Adipocyte (in vitro differentiated cells): ENCODE results near the gene DNAJC1.

ENCODE experiments used
- DNase-seq: peaks from one replicate; pipeline ENCODE4 v3.0.0-alpha.2; 2015; ENCODE audit warnings: low read depth
- H3K27me3 ChIP-seq: replicated peaks from 2 replicates; pipeline ENCODE4 v1.7.0; 2013; ENCODE audit warnings: mild to moderate bottlenecking, low read length, moderate library complexity; ENCODE audit not compliant: control insufficient read depth, insufficient read depth
- H3K36me3 ChIP-seq: 2 replicates; pipeline ENCODE4 v1.7.0; 2013; ENCODE audit warnings: low read length, mild to moderate bottlenecking, moderate library complexity; ENCODE audit not compliant: control insufficient read depth, insufficient read depth, severe bottlenecking
- H3K4me1 ChIP-seq: 2 replicates; pipeline ENCODE4 v1.7.0; 2013; ENCODE audit warnings: mild to moderate bottlenecking, low read length, moderate library complexity; ENCODE audit not compliant: control insufficient read depth, insufficient read depth
- H3K4me3 ChIP-seq: 2 replicates; pipeline ENCODE4 v1.7.0; 2013; ENCODE audit warnings: mild to moderate bottlenecking, low read length, moderate library complexity
- H3K9ac ChIP-seq: 2 replicates; pipeline ENCODE4 v1.7.0; 2013; ENCODE audit warnings: mild to moderate bottlenecking, low read length, moderate library complexity
- H3K9me3 ChIP-seq: 2 replicates; pipeline ENCODE4 v1.7.0; 2013; ENCODE audit warnings: mild to moderate bottlenecking, low read length, moderate library complexity; ENCODE audit not compliant: control insufficient read depth

The DNAJC1 gene

GRCh38 chr10:21797984-21798765 is 205.4 kb downstream of the DNAJC1 start:
- Histone ChIP-seq H3K27me3 (no peaks in the 10 kb centered on the region), H3K9ac (no peak overlapping the region), H3K4me1 (no peaks in the 10 kb centered on the region), H3K9me3 (no peaks in the 10 kb centered on the region), H3K4me3 (no peak overlapping the region), H3K36me3 (peaks cover 7% of the 10 kb centered on the region)
- DNase-seq = no peak

- no peaks in the 10 kb centered on the region for H3K27me3 ChIP-seq
- H3K9ac ChIP-seq = no peak overlapping the region
- no peaks in the 10 kb centered on the region for H3K9me3 ChIP-seq
- H3K4me3 ChIP-seq = no peak overlapping the region
- no peaks in the 10 kb centered on the region for H3K4me1 ChIP-seq
- H3K36me3 ChIP-seq = peaks cover 7% of the 10 kb centered on the region
- DNase-seq = no peak
These were observed 206.0 kb downstream of the DNAJC1 start for GRCh38 chr10:21797533-21797932.

- Histone ChIP-seq H3K36me3 (no peaks in the 10 kb centered on the region), H3K27me3 (no peaks in the 10 kb centered on the region), H3K9me3 (no peaks in the 10 kb centered on the region), H3K9ac (no peak overlapping the region), H3K4me1 (no peaks in the 10 kb centered on the region), H3K4me3 (no peak overlapping the region)
- DNase-seq = no peak
These were observed 212.3 kb downstream of the DNAJC1 start for GRCh38 chr10:21791276-21791675.

- Histone ChIP-seq H3K4me3 (no peak overlapping the region), H3K9ac (no peak overlapping the region), H3K27me3 (no peaks in the 10 kb centered on the region), H3K36me3 (no peaks in the 10 kb centered on the region), H3K9me3 (no peaks in the 10 kb centered on the region), H3K4me1 (no peaks in the 10 kb centered on the region)
- no peak for DNase-seq
These were observed 226.6 kb downstream of the DNAJC1 start for GRCh38 chr10:21776883-21777282.

- H3K36me3 ChIP-seq = no peaks in the 10 kb centered on the region
- no peak overlapping the region for H3K9ac ChIP-seq
- H3K27me3 ChIP-seq = no peaks in the 10 kb centered on the region
- H3K9me3 ChIP-seq = no peaks in the 10 kb centered on the region
- DNase-seq = no peak
- H3K4me1 ChIP-seq = no peaks in the 10 kb centered on the region
- H3K4me3 ChIP-seq = no peak overlapping the region
These were observed 232.3 kb downstream of the DNAJC1 start for GRCh38 chr10:21771219-21771618.

- Histone ChIP-seq H3K9me3 (no peaks in the 10 kb centered on the region), H3K27me3 (no peaks in the 10 kb centered on the region), H3K9ac (no peak overlapping the region), H3K4me3 (no peak overlapping the region), H3K4me1 (no peaks in the 10 kb centered on the region), H3K36me3 (no peaks in the 10 kb centered on the region)
- DNase-seq = no peak
These were observed 234.5 kb downstream of the DNAJC1 start for GRCh38 chr10:21769041-21769440.

GRCh38 chr10:21764466-21765189 is 238.9 kb downstream of the DNAJC1 start:
- Histone ChIP-seq H3K27me3 (no peaks in the 10 kb centered on the region), H3K4me1 (no peaks in the 10 kb centered on the region), H3K4me3 (no peak overlapping the region), H3K9me3 (no peaks in the 10 kb centered on the region), H3K36me3 (no peaks in the 10 kb centered on the region), H3K9ac (no peak overlapping the region)
- no peak for DNase-seq

GRCh38 chr10:21760332-21760731 is 243.2 kb downstream of the DNAJC1 start:
- Histone ChIP-seq H3K4me1 (no peaks in the 10 kb centered on the region), H3K9me3 (no peaks in the 10 kb centered on the region), H3K36me3 (no peaks in the 10 kb centered on the region), H3K4me3 (no peak overlapping the region), H3K27me3 (no peaks in the 10 kb centered on the region), H3K9ac (no peak overlapping the region)
- DNase-seq = no peak

GRCh38 chr10:21759232-21759631 is 244.3 kb downstream of the DNAJC1 start:
- Histone ChIP-seq H3K4me3 (no peak overlapping the region), H3K4me1 (no peaks in the 10 kb centered on the region), H3K9me3 (no peaks in the 10 kb centered on the region), H3K27me3 (no peaks in the 10 kb centered on the region), H3K36me3 (no peaks in the 10 kb centered on the region), H3K9ac (no peak overlapping the region)
- DNase-seq = no peak

GRCh38 chr10:21758696-21759095 is 244.8 kb downstream of the DNAJC1 start:
- no peaks in the 10 kb centered on the region for H3K36me3 ChIP-seq
- H3K4me1 ChIP-seq = no peaks in the 10 kb centered on the region
- H3K9me3 ChIP-seq = no peaks in the 10 kb centered on the region
- no peaks in the 10 kb centered on the region for H3K27me3 ChIP-seq
- no peak for DNase-seq
- no peak overlapping the region for H3K4me3 ChIP-seq
- no peak overlapping the region for H3K9ac ChIP-seq

- no peak for DNase-seq
- no peak overlapping the region for H3K4me3 ChIP-seq
- H3K36me3 ChIP-seq = no peaks in the 10 kb centered on the region
- H3K9ac ChIP-seq = no peak overlapping the region
- H3K27me3 ChIP-seq = no peaks in the 10 kb centered on the region
- no peaks in the 10 kb centered on the region for H3K4me1 ChIP-seq
- H3K9me3 ChIP-seq = no peaks in the 10 kb centered on the region
These were observed 245.3 kb downstream of the DNAJC1 start for GRCh38 chr10:21758239-21758638.
